Measurements from ENCODE around the gene ARHGAP31.
A peak's percentile ranks its signal among the peaks of the same experiment; 100 is the strongest.

Gene ARHGAP31

GRCh38 chr3:119288669-119289403 lies 5.3 kb upstream of the ARHGAP31 start:
- peaks cover 22% of the 10 kb centered on the region for H3K4me1 Mint-ChIP-seq (ENCODE audit: low read depth)
- H3K9me3 Mint-ChIP-seq = peaks cover 17% of the 10 kb centered on the region
- DNase-seq = no peak
- H3K27me3 Mint-ChIP-seq = no peaks in the 10 kb centered on the region
- H3K4me3 Mint-ChIP-seq = no peak overlapping the region
- no peak overlapping the region for H3K27ac Mint-ChIP-seq
- no peaks in the 10 kb centered on the region for H3K36me3 Mint-ChIP-seq (ENCODE audit: low read depth)

DNA sequence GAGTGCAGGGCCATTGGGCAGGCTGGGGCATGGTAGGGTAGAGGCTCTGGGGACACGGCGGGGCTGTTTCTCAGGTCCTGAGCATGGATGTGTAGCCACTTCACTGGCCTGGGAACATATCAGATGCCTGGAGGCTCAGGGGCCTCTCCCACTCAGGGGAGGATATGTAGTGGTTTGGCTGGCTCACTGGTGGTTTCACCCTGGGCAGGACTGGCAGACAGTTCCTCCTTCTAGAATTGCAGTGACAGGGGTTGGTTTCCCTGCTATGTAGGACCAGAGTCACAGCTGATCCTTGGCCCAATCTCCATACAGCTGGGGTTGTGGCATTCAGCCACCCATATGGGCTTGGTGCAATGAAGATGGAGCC lies 4.8 kb upstream of the ARHGAP31 start:
- Mint-ChIP-seq H3K4me3 (no peak overlapping the region), H3K4me1 (ENCODE audit: low read depth) (peaks cover 22% of the 10 kb centered on the region), H3K27me3 (no peaks in the 10 kb centered on the region), H3K9me3 (peaks cover 17% of the 10 kb centered on the region), H3K36me3 (ENCODE audit: low read depth) (no peaks in the 10 kb centered on the region), H3K27ac (no peak overlapping the region)
- DNase-seq = no peak

GRCh38 chr3:119290613-119291012 lies 3.6 kb upstream of the ARHGAP31 start:
- no peaks in the 10 kb centered on the region for H3K27me3 Mint-ChIP-seq
- DNase-seq = no peak
- H3K9me3 Mint-ChIP-seq = peaks cover 17% of the 10 kb centered on the region
- no peak overlapping the region for H3K27ac Mint-ChIP-seq
- no peak overlapping the region for H3K4me3 Mint-ChIP-seq
- H3K4me1 Mint-ChIP-seq (ENCODE audit: low read depth) = peaks cover 26% of the 10 kb centered on the region
- H3K36me3 Mint-ChIP-seq (ENCODE audit: low read depth) = peaks cover 3% of the 10 kb centered on the region

DNA sequence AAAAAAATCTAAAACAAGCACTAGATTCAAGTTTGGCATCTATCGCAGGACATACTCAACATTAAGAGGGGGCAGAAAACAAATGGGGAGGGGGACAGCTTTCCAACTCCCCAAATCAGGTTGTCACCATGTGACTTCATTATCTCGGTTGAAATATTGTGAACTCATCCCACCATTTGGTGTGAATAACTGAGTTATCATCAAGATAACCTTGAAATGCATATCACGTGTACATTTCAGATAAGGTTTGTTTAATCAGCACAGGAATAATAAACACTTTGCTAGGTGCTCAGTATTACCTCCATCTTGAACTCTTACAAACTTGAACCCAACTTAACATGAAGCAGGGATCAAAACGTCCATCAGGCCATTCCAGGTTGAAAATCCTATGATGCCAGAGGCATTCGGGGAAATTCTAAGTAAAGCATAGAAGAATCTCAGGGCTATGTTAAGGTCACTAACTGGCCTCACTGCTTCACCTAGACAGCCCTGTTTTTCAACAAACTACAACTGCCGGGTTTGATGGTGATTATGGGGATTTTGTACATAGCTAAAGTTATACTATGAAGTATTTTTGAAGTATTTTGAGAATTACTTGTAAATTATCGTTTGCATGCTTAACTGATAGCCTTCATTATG lies 3.0 kb upstream of the ARHGAP31 start:
- H3K27me3 Mint-ChIP-seq = no peaks in the 10 kb centered on the region
- no peak overlapping the region for H3K27ac Mint-ChIP-seq
- H3K9me3 Mint-ChIP-seq = peaks cover 17% of the 10 kb centered on the region
- peaks cover 3% of the 10 kb centered on the region for H3K36me3 Mint-ChIP-seq (ENCODE audit: low read depth)
- no peak for DNase-seq
- no peak overlapping the region for H3K4me3 Mint-ChIP-seq
- peaks cover 32% of the 10 kb centered on the region for H3K4me1 Mint-ChIP-seq (ENCODE audit: low read depth)

- H3K36me3 Mint-ChIP-seq (ENCODE audit: low read depth) = peaks cover 9% of the 10 kb centered on the region
- peak overlapping the region; percentile 95 for H3K27ac Mint-ChIP-seq
- no peaks in the 10 kb centered on the region for H3K27me3 Mint-ChIP-seq
- peaks cover 47% of the 10 kb centered on the region for H3K4me1 Mint-ChIP-seq (ENCODE audit: low read depth)
- peak overlapping the region; percentile 86 for H3K4me3 Mint-ChIP-seq
- peaks cover 8% of the 10 kb centered on the region for H3K9me3 Mint-ChIP-seq
- DNase-seq = peak; percentile 44
Measured at GRCh38 chr3:119292666-119293065, 1.5 kb upstream of the ARHGAP31 start.

GRCh38 chr3:119293105-119293870 lies 895 bp upstream of the ARHGAP31 start:
- H3K4me1 Mint-ChIP-seq (ENCODE audit: low read depth) = peaks cover 52% of the 10 kb centered on the region
- peak overlapping the region; percentile 95 for H3K27ac Mint-ChIP-seq
- peaks cover 15% of the 10 kb centered on the region for H3K36me3 Mint-ChIP-seq (ENCODE audit: low read depth)
- H3K9me3 Mint-ChIP-seq = peaks cover 2% of the 10 kb centered on the region
- no peak for DNase-seq
- H3K4me3 Mint-ChIP-seq = peak overlapping the region; percentile 86
- H3K27me3 Mint-ChIP-seq = no peaks in the 10 kb centered on the region

DNA sequence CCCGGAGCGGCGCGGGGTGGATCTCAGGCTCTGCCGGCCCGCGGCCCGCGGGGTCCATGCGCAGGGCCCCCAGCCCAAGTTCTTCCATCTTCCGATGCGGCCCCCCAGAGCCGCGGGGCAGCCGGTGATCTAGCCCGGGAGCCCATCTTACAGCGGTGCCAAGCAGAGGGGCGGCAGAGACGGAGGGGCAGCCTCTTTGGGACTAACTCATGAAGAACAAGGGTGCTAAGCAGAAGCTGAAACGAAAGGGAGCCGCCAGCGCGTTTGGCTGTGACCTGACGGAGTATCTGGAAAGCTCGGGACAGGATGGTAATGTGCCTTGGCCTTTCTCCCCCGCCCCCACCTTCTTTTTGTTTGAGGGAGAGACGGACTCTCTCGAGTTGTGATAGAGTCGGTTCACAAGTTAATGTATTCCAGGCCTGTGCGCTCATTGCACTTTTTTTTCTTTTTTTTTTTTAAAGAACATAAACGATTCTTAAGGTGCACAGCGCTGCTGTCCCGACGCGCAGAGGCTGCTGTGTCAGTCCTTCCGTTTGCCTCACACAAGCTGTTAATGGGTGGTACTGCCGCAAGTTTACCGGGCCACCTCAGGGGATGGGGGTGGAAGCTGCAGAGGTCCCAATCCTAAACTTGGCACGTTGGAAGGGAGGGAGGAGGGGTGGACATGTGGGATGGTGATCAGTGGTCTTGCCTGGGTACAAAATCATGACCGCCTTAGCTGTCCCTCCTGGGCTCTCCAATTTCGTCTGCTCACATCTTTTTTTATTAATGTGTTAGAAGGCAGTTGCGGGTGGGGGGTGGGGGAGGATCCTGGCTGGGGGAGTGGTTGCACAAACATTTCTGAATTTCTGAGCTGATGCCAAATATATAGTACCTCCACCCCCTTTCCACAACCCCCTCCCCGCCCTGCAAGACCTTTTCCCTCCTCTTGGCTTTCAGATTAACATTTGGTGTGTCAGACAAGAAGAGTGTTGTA lies 801 bp downstream of the ARHGAP31 start:
- H3K27ac Mint-ChIP-seq = peak overlapping the region; percentile 95
- no peaks in the 10 kb centered on the region for H3K9me3 Mint-ChIP-seq
- peaks cover 25% of the 10 kb centered on the region for H3K36me3 Mint-ChIP-seq (ENCODE audit: low read depth)
- H3K27me3 Mint-ChIP-seq = no peaks in the 10 kb centered on the region
- H3K4me3 Mint-ChIP-seq = peak overlapping the region; percentile 86
- peaks cover 54% of the 10 kb centered on the region for H3K4me1 Mint-ChIP-seq (ENCODE audit: low read depth)
- DNase-seq = peak; percentile 79

GRCh38 chr3:119295816-119296726 lies 1.9 kb downstream of the ARHGAP31 start:
- Mint-ChIP-seq H3K9me3 (no peaks in the 10 kb centered on the region), H3K4me1 (ENCODE audit: low read depth) (peaks cover 55% of the 10 kb centered on the region), H3K27ac (peak overlapping the region; percentile 7), H3K36me3 (ENCODE audit: low read depth) (peaks cover 27% of the 10 kb centered on the region), H3K4me3 (peak overlapping the region; percentile 86), H3K27me3 (no peaks in the 10 kb centered on the region)
- no peak for DNase-seq

DNA sequence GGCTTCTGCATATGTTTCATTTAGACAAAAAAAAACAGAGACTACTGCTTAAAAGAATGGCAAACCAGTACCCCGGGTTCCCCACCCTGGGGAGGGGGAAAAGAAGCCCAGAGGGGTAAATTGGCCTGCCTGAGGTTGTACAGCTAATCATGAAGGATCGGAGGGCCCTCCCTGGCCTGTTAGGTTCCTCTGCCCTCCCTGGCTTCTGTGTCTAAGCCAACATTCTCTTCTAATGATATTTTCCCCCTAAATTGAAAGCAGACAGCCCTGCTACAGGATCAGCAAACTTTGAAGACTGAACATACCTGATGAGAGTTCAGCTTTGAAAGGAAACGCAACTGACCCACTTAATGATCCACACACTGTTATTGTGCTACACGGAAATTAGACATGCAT lies 2.5 kb downstream of the ARHGAP31 start:
- peaks cover 61% of the 10 kb centered on the region for H3K4me1 Mint-ChIP-seq (ENCODE audit: low read depth)

DNA sequence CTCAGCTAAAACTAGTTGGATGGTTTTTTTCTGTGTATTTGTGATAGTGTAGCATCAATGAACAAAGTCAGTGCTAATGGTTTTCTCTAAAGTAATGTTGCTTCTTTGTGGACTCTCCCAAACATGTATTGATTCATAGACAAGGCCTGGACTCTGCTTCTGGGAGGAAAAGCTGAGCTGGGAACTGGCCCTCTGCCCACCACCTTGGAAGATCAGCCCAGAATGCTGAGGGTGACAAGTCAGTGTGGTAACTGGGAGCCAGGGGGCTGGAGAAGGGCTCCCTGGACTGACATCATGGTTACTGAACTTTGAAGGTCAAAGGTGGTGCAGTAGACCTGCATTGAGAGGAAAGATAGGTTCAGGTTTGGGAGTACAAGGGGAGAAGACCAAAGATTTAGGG lies 3.0 kb downstream of the ARHGAP31 start:
- Mint-ChIP-seq H3K4me1 (ENCODE audit: low read depth) (peaks cover 66% of the 10 kb centered on the region), H3K27ac (no peak overlapping the region), H3K36me3 (ENCODE audit: low read depth) (peaks cover 27% of the 10 kb centered on the region), H3K27me3 (no peaks in the 10 kb centered on the region), H3K9me3 (no peaks in the 10 kb centered on the region), H3K4me3 (no peak overlapping the region)
- DNase-seq = no peak

More for the DNA sequence above, 2.5 kb downstream of the ARHGAP31 start:
- H3K27ac Mint-ChIP-seq = no peak overlapping the region
- no peaks in the 10 kb centered on the region for H3K27me3 Mint-ChIP-seq
- peak overlapping the region; percentile 86 for H3K4me3 Mint-ChIP-seq
- peaks cover 27% of the 10 kb centered on the region for H3K36me3 Mint-ChIP-seq (ENCODE audit: low read depth)
- no peak for DNase-seq
- no peaks in the 10 kb centered on the region for H3K9me3 Mint-ChIP-seq

- Mint-ChIP-seq H3K36me3 (ENCODE audit: low read depth) (peaks cover 37% of the 10 kb centered on the region), H3K27me3 (no peaks in the 10 kb centered on the region), H3K27ac (no peak overlapping the region), H3K4me1 (ENCODE audit: low read depth) (peaks cover 66% of the 10 kb centered on the region), H3K9me3 (no peaks in the 10 kb centered on the region), H3K4me3 (no peak overlapping the region)
- no peak for DNase-seq
Measured at GRCh38 chr3:119298565-119298941, 4.4 kb downstream of the ARHGAP31 start.

- no peaks in the 10 kb centered on the region for H3K27me3 Mint-ChIP-seq
- no peaks in the 10 kb centered on the region for H3K9me3 Mint-ChIP-seq
- DNase-seq = no peak
- no peak overlapping the region for H3K4me3 Mint-ChIP-seq
- peaks cover 58% of the 10 kb centered on the region for H3K4me1 Mint-ChIP-seq (ENCODE audit: low read depth)
- no peak overlapping the region for H3K27ac Mint-ChIP-seq
- peaks cover 48% of the 10 kb centered on the region for H3K36me3 Mint-ChIP-seq (ENCODE audit: low read depth)
Measured at GRCh38 chr3:119300991-119301391, 6.8 kb downstream of the ARHGAP31 start.

- no peak for DNase-seq
- H3K36me3 Mint-ChIP-seq (ENCODE audit: low read depth) = peaks cover 51% of the 10 kb centered on the region
- peaks cover 51% of the 10 kb centered on the region for H3K4me1 Mint-ChIP-seq (ENCODE audit: low read depth)
- H3K27ac Mint-ChIP-seq = no peak overlapping the region
- no peaks in the 10 kb centered on the region for H3K27me3 Mint-ChIP-seq
- H3K4me3 Mint-ChIP-seq = no peak overlapping the region
- H3K9me3 Mint-ChIP-seq = no peaks in the 10 kb centered on the region
Measured at GRCh38 chr3:119301662-119302061, 7.5 kb downstream of the ARHGAP31 start.
